ENCODE results near the gene MKX.

Gene MKX

DNA sequence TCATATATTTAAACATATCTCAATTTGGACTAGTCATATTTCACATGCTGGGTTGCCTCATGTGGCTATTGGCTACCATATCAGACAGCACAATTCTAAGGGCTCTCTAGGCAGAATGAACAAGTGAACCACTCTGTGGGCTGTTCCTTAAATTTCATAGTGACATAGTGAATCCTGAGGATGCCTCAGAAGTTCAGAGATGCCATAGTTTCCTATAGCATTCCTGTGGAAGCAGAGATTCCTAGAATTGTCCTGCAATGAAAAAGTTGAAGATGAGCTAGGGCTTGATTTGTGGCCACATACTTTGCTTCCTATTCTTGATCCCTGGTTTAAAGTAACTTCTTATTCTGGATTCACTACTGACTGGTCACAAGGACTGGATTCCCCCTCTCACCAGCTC lies 35.6 kb downstream of the MKX start:
- TF ChIP-seq, protein P1, sequence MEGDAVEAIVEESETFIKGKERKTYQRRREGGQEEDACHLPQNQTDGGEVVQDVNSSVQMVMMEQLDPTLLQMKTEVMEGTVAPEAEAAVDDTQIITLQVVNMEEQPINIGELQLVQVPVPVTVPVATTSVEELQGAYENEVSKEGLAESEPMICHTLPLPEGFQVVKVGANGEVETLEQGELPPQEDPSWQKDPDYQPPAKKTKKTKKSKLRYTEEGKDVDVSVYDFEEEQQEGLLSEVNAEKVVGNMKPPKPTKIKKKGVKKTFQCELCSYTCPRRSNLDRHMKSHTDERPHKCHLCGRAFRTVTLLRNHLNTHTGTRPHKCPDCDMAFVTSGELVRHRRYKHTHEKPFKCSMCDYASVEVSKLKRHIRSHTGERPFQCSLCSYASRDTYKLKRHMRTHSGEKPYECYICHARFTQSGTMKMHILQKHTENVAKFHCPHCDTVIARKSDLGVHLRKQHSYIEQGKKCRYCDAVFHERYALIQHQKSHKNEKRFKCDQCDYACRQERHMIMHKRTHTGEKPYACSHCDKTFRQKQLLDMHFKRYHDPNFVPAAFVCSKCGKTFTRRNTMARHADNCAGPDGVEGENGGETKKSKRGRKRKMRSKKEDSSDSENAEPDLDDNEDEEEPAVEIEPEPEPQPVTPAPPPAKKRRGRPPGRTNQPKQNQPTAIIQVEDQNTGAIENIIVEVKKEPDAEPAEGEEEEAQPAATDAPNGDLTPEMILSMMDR (IDR thresholded peaks at IDR 0.05; ENCODE audit: low read depth, low read length) = no peak
- no peak overlapping the region for H3K4me3 ChIP-seq (ENCODE audit: low read depth, low read length)

DNA sequence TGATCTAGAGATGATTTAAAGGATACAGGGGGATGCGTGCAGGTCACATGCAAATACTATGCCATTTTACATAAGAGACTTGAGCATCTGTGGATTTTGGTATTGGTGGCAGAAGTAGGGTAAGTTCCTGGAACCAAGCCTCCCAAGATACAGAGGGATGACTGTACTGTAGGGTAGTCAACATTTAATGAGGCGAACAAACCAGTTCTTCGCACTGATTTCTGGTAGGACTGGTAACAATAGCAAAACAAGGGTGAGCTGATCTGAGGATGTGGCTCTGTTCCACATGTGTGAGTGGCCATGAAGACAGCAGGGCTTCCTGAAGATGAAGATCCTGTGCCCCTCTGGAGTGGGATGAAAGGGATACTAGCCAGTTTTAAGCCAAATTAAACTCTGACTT lies 36.3 kb downstream of the MKX start:
- TF ChIP-seq, protein P1 (IDR thresholded peaks at IDR 0.05; ENCODE audit: low read depth, low read length) = no peak
- no peak overlapping the region for H3K4me3 ChIP-seq (ENCODE audit: low read depth, low read length)

DNA sequence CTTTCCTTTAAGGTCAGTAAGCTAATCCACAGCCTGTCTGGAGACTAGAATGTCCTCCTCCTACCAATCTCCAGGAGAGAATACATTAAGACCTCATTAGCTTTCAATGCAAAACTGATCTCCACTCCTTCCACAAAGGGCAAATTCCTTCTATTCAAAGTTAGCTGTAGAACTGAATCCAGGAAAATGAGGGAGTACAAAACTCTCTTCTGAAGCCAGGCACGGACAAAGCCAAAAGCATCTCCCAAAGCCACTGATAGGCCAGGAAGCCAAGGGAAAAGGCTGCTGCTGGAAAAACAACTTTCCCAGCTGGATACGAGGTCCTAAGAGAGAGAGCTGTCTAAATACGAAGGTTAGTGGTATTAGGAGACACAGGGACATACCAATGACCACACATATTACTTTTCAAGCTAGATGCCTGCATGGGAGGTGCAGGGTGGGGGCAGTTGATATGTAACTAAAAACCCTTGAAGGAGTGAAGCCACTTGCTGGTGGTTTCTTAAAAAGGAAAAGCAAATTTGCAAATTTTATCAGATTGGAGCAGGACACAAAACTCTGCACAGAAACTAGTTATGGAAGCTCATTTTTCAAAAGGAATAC lies 43.6 kb downstream of the MKX start:
- no peak overlapping the region for H3K4me3 ChIP-seq (ENCODE audit: low read depth, low read length)
- TF ChIP-seq, protein P1 (IDR thresholded peaks at IDR 0.05; ENCODE audit: low read depth, low read length) = no peak

DNA sequence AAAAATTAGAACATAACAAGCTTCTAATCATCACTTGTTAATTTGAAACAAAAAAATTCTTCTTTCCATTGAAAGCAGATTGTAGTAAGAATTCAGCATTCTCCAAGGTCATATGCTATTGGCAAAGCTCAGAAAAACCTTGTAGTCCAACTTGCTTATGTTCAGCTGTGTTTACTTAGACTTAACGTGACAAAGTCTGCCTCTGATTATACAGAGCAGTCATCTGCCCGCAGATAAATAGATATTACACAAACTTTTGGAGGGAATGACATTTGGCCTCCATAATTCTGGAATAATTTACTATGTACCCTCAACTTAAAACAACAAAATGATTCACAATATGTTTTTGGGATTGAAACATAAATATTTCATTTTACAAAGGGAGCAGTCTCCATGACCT lies 45.8 kb downstream of the MKX start:
- TF ChIP-seq, protein P1 (IDR thresholded peaks at IDR 0.05; ENCODE audit: low read depth, low read length) = no peak
- no peak overlapping the region for H3K4me3 ChIP-seq (ENCODE audit: low read depth, low read length)

DNA sequence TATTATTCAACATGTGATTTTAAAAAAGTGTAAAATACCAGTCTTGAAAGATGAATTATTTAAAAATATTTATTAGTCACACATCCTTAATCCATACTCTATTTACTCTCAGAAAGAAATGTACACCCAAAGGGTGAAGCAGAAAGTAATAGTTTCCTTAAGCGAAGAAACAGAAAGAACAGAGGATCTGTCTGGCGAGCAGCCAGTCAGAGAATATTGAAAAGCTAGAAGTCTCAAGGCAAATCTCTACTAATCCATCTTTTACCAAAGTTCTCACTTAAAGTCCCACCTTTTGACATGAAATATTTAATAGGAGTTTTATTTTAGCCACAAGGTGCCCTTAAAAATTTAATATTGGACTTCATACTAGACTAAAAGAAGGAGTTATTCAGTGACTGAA lies 46.7 kb downstream of the MKX start:
- H3K4me3 ChIP-seq (ENCODE audit: low read depth, low read length) = no peak overlapping the region
- TF ChIP-seq, protein P1 (IDR thresholded peaks at IDR 0.05; ENCODE audit: low read depth, low read length) = no peak

GRCh38 chr10:27696466-27696865 lies 49.2 kb downstream of the MKX start:
- TF ChIP-seq, protein P1 (IDR thresholded peaks at IDR 0.05; ENCODE audit: low read depth, low read length) = no peak
- H3K4me3 ChIP-seq (ENCODE audit: low read depth, low read length) = no peak overlapping the region

DNA sequence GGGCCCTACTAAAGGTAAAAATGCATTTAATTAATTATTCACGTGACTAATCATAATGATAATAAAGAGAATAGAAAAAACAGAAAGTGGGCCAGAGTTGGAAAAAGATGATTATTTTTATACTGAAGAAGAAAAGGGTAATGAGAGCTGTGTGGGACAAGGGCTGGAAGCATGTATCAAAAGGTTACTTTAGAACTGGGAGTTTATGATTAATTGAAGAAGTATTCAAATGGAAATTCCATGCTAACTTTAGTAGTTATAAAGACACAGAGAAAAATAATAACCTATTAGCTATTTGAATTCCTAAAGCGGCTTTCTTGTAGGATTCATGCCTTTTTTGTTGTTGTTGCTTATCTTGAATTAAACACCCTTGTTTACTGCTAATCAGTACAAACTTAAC lies 49.9 kb downstream of the MKX start:
- no peak overlapping the region for H3K4me3 ChIP-seq (ENCODE audit: low read depth, low read length)
- TF ChIP-seq, protein P1 (IDR thresholded peaks at IDR 0.05; ENCODE audit: low read depth, low read length) = no peak

Measured in WI38 (cell line).